ENCODE measurements around the gene ACTL8. TPM values are rescaled to one million over a fixed set of nuclear protein-coding genes. Genes with fewer than 3 reads are reported as not detected.

The ACTL8 gene, protein sequence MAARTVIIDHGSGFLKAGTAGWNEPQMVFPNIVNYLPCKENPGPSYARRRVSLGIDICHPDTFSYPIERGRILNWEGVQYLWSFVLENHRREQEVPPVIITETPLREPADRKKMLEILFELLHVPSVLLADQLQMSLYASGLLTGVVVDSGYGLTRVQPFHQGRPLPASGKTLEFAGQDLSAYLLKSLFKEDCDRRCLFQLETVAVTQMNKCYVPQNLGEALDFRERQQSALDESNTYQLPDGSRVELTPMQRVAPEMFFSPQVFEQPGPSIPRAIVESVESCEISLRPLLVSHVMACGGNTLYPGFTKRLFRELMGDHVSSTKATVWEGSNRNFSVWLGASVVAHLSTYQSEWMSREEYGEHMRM
- total RNA-seq (ENCODE audit: unreplicated experiment): not detected
- long read RNA-seq: 0 reads

DNA sequence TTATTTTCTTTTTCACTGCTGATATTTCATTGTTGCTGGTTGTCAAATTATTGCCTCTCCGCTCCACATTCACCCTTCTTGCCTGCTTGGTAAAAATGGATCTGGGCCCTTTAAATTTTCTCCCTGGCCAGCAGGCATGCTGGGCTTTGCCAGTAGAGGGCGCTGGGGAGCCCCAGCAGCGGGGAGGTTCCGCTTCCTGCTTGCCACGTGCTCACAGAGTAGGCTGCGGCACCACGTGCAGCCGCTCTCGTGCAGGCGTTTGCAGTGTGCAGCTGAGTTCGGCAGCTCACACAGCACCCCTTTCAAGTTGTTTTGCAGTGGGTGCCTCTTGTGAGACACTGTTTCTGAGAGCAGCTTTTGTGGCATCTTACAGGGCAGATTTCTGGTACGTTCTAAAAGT is at the start of gene ACTL8:
ACTL8 (plus strand) TSS at position 214 of the 400 bp plus-strand sequence. CDS start 67,676 bp downstream, outside the sequence.
- Mint-ChIP-seq H3K27ac (ENCODE audit: unreplicated experiment) (no peak within 1 kb of the TSS), H3K4me1 (ENCODE audit: low read depth, unreplicated experiment) (no peaks in the 10 kb centered on the region), H3K27me3 (ENCODE audit: unreplicated experiment) (peaks cover 3% of the 10 kb centered on the region), H3K4me3 (ENCODE audit: unreplicated experiment) (no peak within 1 kb of the TSS), H3K36me3 (ENCODE audit: unreplicated experiment) (peaks cover 12% of the 10 kb centered on the region), H3K9me3 (ENCODE audit: unreplicated experiment) (peaks cover 13% of the 10 kb centered on the region)
- DNase-seq: no peak
- TF ChIP-seq, protein P1, sequence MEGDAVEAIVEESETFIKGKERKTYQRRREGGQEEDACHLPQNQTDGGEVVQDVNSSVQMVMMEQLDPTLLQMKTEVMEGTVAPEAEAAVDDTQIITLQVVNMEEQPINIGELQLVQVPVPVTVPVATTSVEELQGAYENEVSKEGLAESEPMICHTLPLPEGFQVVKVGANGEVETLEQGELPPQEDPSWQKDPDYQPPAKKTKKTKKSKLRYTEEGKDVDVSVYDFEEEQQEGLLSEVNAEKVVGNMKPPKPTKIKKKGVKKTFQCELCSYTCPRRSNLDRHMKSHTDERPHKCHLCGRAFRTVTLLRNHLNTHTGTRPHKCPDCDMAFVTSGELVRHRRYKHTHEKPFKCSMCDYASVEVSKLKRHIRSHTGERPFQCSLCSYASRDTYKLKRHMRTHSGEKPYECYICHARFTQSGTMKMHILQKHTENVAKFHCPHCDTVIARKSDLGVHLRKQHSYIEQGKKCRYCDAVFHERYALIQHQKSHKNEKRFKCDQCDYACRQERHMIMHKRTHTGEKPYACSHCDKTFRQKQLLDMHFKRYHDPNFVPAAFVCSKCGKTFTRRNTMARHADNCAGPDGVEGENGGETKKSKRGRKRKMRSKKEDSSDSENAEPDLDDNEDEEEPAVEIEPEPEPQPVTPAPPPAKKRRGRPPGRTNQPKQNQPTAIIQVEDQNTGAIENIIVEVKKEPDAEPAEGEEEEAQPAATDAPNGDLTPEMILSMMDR (IDR thresholded peaks at IDR 0.05; ENCODE audit: partially characterized antibody, unreplicated experiment): peak; percentile 48

DNA sequence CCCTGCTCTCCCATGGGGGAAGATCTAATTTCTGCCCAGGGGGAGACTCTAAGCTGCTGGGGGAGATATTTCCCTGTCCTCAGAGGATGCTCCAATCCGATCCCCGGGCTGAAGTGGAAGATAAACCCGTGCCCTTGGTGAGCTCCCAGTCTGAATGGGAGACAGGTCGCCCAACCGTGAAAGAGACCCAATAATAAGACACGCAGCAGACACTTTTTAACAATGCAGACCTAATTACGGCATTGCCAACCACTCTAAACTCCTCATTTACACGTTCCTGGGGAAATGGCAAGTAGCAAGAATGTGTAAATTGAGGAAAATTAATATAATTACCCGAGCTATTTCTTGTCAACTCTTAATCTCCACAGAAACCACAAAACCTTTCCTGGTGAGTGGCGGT is 48.7 kb upstream of the ACTL8 start:
- no peak for DNase-seq
- H3K4me3 Mint-ChIP-seq (ENCODE audit: unreplicated experiment): no peak overlapping the region

DNA sequence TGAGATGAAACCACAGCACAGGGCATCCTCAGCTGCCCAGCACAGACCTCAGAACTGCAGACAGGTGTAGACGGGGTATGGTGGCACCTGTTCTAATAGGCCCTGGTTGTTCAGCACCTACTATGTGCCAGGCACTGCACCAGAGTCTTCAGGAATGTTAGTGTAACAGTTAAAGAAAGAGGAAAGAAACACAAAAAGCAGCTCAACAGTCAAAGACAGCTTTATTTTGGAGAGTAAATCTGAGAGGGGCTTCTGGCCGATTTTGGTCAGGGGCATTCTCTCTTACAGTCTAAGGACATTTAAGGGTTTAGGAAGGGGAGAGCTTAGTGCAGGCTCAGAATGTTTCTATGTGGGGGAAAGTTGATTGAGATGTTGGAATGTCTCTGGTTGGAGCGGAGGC is 45.2 kb upstream of the ACTL8 start:
- TF ChIP-seq, protein P1 (IDR thresholded peaks at IDR 0.05; ENCODE audit: partially characterized antibody, unreplicated experiment): no peak
- peaks cover 9% of the 10 kb centered on the region for H3K36me3 Mint-ChIP-seq (ENCODE audit: unreplicated experiment)
- H3K9me3 Mint-ChIP-seq (ENCODE audit: unreplicated experiment): peaks cover 2% of the 10 kb centered on the region
- H3K27me3 Mint-ChIP-seq (ENCODE audit: unreplicated experiment): peaks cover 3% of the 10 kb centered on the region
- H3K4me1 Mint-ChIP-seq (ENCODE audit: low read depth, unreplicated experiment): peaks cover 3% of the 10 kb centered on the region
- no peak overlapping the region for H3K4me3 Mint-ChIP-seq (ENCODE audit: unreplicated experiment)
- no peak for DNase-seq
- H3K27ac Mint-ChIP-seq (ENCODE audit: unreplicated experiment): no peak overlapping the region

More for the DNA sequence above, 48.7 kb upstream of the ACTL8 start:
- Mint-ChIP-seq H3K36me3 (ENCODE audit: unreplicated experiment) (peaks cover 9% of the 10 kb centered on the region), H3K27me3 (ENCODE audit: unreplicated experiment) (peaks cover 3% of the 10 kb centered on the region), H3K27ac (ENCODE audit: unreplicated experiment) (no peak overlapping the region), H3K4me1 (ENCODE audit: low read depth, unreplicated experiment) (peaks cover 3% of the 10 kb centered on the region), H3K9me3 (ENCODE audit: unreplicated experiment) (peaks cover 2% of the 10 kb centered on the region)
- TF ChIP-seq, protein P1 (IDR thresholded peaks at IDR 0.05; ENCODE audit: partially characterized antibody, unreplicated experiment): no peak

DNA sequence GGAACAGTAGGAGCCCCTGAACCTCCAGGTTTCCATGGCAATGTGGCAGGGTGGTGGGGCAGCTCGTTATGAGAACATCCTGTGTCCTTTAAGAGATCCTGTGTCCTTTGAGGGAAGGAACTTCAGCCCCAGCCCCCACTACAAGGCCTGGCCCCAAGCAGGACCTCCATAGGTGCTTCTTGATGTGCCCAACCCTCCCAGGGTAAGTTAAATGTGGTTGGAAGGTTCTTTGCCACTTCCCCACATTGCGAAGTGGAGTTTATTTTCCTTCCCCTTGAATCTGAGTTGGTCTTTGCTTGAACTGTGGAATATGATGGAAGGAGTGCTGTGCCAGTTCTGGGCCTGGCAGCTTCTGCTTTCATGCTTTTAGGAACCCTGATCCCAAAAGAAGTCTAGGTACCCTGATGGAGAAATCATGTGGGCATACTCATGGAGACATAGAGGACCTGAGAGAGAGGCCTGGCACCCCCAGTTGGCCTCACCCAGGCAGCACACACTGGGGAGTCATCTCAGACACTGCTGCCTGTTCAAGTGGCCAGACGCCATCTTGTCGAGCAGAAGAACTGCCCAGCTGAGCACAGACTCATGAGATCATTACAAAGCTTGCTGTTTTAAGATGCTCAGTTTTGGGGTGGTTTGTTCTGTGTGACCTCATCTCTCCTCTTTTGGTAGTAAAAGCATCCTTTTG is 44.1 kb upstream of the ACTL8 start:
- H3K27me3 Mint-ChIP-seq (ENCODE audit: unreplicated experiment): peaks cover 3% of the 10 kb centered on the region
- H3K9me3 Mint-ChIP-seq (ENCODE audit: unreplicated experiment): peaks cover 2% of the 10 kb centered on the region
- peaks cover 9% of the 10 kb centered on the region for H3K36me3 Mint-ChIP-seq (ENCODE audit: unreplicated experiment)
- DNase-seq: no peak
- H3K27ac Mint-ChIP-seq (ENCODE audit: unreplicated experiment): no peak overlapping the region
- H3K4me1 Mint-ChIP-seq (ENCODE audit: low read depth, unreplicated experiment): peaks cover 3% of the 10 kb centered on the region
- TF ChIP-seq, protein P1 (IDR thresholded peaks at IDR 0.05; ENCODE audit: partially characterized antibody, unreplicated experiment): no peak
- no peak overlapping the region for H3K4me3 Mint-ChIP-seq (ENCODE audit: unreplicated experiment)

DNA sequence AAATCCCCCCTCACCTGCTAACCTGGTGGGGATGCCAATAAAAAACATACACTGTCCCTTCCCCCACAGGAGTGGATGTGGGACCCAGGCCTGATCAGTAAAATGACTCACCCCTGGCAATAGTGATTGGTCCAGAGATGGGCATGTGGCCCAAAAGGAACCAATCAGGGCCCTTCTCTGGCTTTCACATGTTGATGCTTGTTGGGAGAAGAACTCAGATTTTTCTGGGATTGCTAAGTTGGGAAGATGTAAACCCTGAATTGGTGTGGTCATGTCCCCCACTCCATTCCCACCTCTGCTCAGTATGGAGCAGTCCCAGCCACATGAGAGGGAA is 43.6 kb upstream of the ACTL8 start:
- H3K4me1 Mint-ChIP-seq (ENCODE audit: low read depth, unreplicated experiment): no peaks in the 10 kb centered on the region
- H3K4me3 Mint-ChIP-seq (ENCODE audit: unreplicated experiment): no peak overlapping the region
- H3K27ac Mint-ChIP-seq (ENCODE audit: unreplicated experiment): no peak overlapping the region
- peaks cover 9% of the 10 kb centered on the region for H3K36me3 Mint-ChIP-seq (ENCODE audit: unreplicated experiment)
- DNase-seq: no peak
- H3K27me3 Mint-ChIP-seq (ENCODE audit: unreplicated experiment): peaks cover 3% of the 10 kb centered on the region
- TF ChIP-seq, protein P1 (IDR thresholded peaks at IDR 0.05; ENCODE audit: partially characterized antibody, unreplicated experiment): no peak
- peaks cover 2% of the 10 kb centered on the region for H3K9me3 Mint-ChIP-seq (ENCODE audit: unreplicated experiment)
